ENCODE results near the gene CLEC4F.

CLEC4F gene

DNA sequence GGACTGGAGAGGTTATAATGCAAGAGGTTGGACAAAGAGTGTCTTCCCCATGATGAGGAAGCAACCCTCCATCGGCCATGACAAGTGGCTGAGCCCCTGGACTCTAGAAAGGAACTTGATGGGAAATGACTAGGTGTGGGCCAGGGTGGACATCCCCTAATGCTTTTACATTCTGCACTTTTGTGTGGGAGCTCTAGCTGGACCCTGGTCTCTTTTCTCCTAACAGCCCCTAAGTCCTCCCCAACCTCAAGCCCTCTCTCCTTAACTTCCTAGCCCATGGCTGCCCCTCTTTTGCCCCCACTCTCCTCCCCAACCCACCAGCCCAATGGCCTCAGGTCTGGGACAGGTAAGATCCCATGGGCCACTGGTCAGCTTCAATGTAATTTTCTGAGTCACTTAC is 12.8 kb upstream of the CLEC4F start:
- no peak for DNase-seq (ENCODE audit: extremely low read depth, low read depth)

DNA sequence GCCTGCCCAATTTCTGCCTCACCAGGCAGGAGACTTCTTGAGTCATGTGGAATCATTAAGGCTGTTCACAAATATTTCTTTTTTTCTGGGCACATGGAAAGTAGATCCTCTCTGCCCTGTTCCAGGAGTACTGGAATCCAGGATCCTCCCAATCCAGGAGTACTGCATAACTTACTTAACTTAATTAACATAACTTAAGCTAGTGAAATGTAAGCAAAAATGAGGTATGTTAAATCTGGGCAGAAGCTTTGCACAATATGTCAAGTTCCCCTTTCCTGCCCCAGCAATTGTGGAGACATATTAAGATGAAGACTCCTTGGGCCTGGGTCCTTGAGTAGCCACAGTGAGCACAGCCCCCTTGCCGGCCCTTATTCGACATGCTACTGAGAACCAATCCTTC is 12.0 kb upstream of the CLEC4F start:
- TF ChIP-seq, protein P1, sequence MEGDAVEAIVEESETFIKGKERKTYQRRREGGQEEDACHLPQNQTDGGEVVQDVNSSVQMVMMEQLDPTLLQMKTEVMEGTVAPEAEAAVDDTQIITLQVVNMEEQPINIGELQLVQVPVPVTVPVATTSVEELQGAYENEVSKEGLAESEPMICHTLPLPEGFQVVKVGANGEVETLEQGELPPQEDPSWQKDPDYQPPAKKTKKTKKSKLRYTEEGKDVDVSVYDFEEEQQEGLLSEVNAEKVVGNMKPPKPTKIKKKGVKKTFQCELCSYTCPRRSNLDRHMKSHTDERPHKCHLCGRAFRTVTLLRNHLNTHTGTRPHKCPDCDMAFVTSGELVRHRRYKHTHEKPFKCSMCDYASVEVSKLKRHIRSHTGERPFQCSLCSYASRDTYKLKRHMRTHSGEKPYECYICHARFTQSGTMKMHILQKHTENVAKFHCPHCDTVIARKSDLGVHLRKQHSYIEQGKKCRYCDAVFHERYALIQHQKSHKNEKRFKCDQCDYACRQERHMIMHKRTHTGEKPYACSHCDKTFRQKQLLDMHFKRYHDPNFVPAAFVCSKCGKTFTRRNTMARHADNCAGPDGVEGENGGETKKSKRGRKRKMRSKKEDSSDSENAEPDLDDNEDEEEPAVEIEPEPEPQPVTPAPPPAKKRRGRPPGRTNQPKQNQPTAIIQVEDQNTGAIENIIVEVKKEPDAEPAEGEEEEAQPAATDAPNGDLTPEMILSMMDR (IDR thresholded peaks at IDR 0.05; ENCODE audit: low read depth, low read length), result no peak
- DNase-seq (ENCODE audit: extremely low read depth, low read depth), result no peak

More for the DNA sequence above, 12.8 kb upstream of the CLEC4F start:
- TF ChIP-seq, protein P1 (IDR thresholded peaks at IDR 0.05; ENCODE audit: low read depth, low read length), result no peak

DNA sequence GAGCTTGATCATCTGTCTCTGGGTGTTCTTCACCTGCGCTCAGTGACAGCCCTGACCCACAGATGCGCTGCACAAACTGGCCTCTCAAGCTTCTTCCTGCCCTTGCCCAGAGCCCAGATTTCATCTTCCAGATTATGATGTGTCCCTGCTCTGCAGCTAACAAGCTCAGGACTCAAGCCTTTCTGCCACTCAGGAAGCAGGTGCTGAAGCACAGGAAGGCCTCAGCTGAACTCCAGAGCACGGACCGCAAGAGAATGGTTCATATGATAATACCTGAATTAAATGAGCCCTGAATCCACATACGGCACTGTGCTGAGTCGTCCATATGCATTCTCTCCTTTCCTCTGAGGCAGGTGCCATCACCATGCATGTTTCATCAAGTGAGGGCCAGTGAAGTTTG is 11.5 kb upstream of the CLEC4F start:
- TF ChIP-seq, protein P1 (IDR thresholded peaks at IDR 0.05; ENCODE audit: low read depth, low read length), result no peak
- no peak for DNase-seq (ENCODE audit: extremely low read depth, low read depth)

DNA sequence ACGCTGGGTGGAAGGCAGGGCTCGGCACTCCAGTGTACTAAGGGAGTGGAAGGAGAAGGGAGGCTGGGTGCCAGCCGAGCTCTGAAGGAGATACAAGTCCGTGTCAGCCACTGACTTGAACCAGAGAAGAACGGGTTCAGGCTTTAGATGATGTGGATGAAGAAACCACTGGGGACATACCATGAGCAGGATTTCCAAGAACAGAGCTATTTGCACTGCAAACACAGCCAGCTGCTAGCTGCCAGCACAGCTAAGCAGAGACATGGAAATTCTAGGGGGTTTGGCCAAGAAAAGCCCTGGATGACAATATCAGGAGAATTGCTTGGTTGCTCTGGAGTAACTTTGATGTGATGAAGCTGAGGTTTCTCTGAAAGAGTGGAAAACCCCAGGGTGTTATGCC is 10.0 kb upstream of the CLEC4F start:
- TF ChIP-seq, protein P1 (IDR thresholded peaks at IDR 0.05; ENCODE audit: low read depth, low read length), result no peak
- no peak for DNase-seq (ENCODE audit: extremely low read depth, low read depth)

DNA sequence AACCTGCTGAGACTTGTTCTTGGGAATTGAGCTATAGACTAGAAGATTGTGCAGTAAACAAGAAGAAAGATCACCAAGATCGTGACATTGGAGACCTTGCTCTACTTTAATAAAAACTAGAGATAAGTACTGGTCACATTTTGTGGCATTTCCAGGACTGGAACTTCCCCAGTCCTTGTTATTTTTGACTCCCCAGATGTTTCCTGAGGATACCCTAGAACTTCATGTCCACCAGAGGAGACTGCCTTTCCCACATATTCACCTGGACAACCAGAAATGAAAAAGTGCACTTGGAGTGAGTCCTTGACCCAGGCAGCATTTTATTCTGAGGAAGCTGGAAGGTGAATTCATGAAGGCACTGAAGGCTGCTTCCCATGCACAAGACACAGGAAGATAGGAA is 9.5 kb upstream of the CLEC4F start:
- DNase-seq (ENCODE audit: extremely low read depth, low read depth), result no peak
- TF ChIP-seq, protein P1 (IDR thresholded peaks at IDR 0.05; ENCODE audit: low read depth, low read length), result no peak

DNA sequence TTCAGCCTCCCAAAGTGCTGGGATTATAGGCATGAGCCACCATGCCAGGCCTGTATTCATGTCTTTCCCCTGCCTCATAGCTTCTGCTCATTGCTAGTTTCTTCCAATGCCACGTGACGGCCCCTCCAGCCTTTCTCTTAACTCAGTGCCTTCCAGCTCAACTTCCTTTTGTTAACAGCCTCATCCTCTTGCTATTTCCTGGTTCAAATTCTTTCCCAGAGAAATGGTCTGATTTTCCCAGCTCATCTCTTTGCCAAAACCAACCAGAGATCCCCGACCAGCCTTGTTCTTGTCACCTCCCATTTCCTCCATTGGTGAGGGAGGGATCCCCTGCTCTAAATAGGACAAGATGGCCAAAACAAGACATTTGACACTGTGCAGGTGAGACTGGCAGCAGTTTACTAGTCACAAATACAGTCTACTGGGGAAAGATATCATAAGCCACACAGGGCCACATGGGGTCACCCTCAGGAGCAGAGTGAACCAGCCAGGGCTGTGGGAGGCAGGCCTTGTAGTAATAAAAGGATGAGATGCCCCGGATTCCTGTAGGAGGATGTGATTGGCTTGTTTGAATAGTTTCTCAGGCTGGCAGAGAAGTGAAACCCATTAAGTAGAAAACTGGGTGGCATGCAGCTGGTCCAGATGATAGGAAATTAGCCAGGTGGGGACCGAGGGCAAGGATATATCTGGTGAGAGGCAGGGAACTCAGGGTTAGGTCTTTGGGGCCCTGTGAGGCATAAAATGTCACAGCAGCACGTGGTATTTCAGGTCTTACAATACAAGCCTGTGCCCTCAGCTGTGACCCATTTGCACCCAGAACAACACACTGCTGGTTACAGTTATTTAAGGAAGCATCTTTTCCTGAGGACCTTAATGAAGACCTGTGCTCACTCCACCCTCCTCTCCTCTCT is 8.8 kb upstream of the CLEC4F start:
- no peak for DNase-seq (ENCODE audit: extremely low read depth, low read depth)
- TF ChIP-seq, protein P1 (IDR thresholded peaks at IDR 0.05; ENCODE audit: low read depth, low read length), result no peak

DNA sequence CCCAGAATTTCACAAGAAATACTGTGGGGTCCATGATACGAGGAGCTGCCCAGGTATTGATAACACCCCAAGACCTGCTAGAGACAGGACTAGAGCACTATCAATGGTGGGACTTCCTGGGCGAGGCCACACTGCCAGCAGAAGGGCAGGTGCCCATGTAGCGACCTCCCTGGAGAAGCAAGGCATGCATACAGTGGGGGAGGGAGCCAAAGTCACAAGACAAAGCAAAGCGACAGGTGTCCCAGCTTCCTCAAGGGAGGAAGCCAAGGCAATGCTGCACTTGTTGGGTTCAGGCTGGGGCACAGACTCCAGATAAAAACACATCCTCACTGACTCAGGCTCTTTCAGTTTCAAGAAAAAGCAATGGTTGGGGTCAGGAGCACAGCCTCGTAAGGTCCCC is 7.7 kb upstream of the CLEC4F start:
- DNase-seq (ENCODE audit: extremely low read depth, low read depth), result no peak
- TF ChIP-seq, protein P1 (IDR thresholded peaks at IDR 0.05; ENCODE audit: low read depth, low read length), result no peak

Measured in AG09319 (cell line).